HEK293T (cell line): ENCODE data around the gene NDUFA13.

Source experiments
- CTCF ChIA-PET: fragments of 350-600 bp; formaldehyde crosslinking; extraction: SDS; loops from one replicate; lab custom pipeline; 2021; ENCODE audit warnings: antibody characterized with exemption, inconsistent platforms; lab: Yijun Ruan, JAX
- POLR2A ChIA-PET: fragments of 350-600 bp; formaldehyde crosslinking; extraction: SDS; loops from one replicate; lab custom pipeline; 2020; ENCODE audit warnings: antibody characterized with exemption, inconsistent platforms; lab: Yijun Ruan, JAX
- DNase-seq: peaks from one replicate; pipeline ENCODE4 v3.0.0; 2012; ENCODE audit warnings: mixed read lengths; ENCODE audit errors: extremely low spot score
- ARNT ChIP-seq: fragments of 450-650 bp; IDR thresholded peaks from 2 replicates; pipeline ENCODE4 v1.6.1; 2017; ENCODE audit warnings: mild to moderate bottlenecking
- BHLHE40 ChIP-seq: fragments of 450-650 bp; IDR thresholded peaks from 2 replicates; pipeline ENCODE4 v1.6.1; 2016; ENCODE audit warnings: mild to moderate bottlenecking, moderate library complexity, borderline replicate concordance
- CTBP1 ChIP-seq: fragments of 450-650 bp; IDR thresholded peaks from 2 replicates; pipeline ENCODE4 v1.6.1; 2016; ENCODE audit warnings: borderline replicate concordance
- ELF4 ChIP-seq: fragments of 450-650 bp; IDR thresholded peaks from 2 replicates; pipeline ENCODE4 v1.6.1; 2017; ENCODE audit warnings: antibody characterized with exemption
- FOXA1 ChIP-seq: fragments of 450-650 bp; IDR thresholded peaks from 2 replicates; pipeline ENCODE4 v1.6.1; 2016; ENCODE audit warnings: mild to moderate bottlenecking
- FOXK2 ChIP-seq: fragments of 450-650 bp; IDR thresholded peaks from 2 replicates; pipeline ENCODE4 v1.6.1; 2016; ENCODE audit warnings: mild to moderate bottlenecking
- FOXM1 ChIP-seq: fragments of 450-650 bp; IDR thresholded peaks from 2 replicates; pipeline ENCODE4 v1.6.1; 2017; ENCODE audit warnings: mild to moderate bottlenecking, borderline replicate concordance
- HDGF ChIP-seq: fragments of 450-650 bp; IDR thresholded peaks from 2 replicates; pipeline ENCODE4 v1.6.1; 2017; ENCODE audit warnings: antibody characterized with exemption, borderline replicate concordance
- L3MBTL2 ChIP-seq: fragments of 450-650 bp; conservative IDR thresholded peaks from 2 replicates; pipeline ENCODE4 v1.6.1; 2016; ENCODE audit warnings: mild to moderate bottlenecking
- LEF1 ChIP-seq: fragments of 450-650 bp; IDR thresholded peaks from 2 replicates; pipeline ENCODE4 v1.6.1; 2017; ENCODE audit warnings: mild to moderate bottlenecking, borderline replicate concordance
- NFRKB ChIP-seq: fragments of 450-650 bp; IDR thresholded peaks from 2 replicates; pipeline ENCODE4 v1.6.1; 2016; ENCODE audit warnings: mild to moderate bottlenecking, moderate library complexity
- PKNOX1 ChIP-seq: fragments of 450-650 bp; IDR thresholded peaks from 2 replicates; pipeline ENCODE4 v1.6.1; 2016
- SP1 ChIP-seq: fragments of 450-650 bp; IDR thresholded peaks from 2 replicates; pipeline ENCODE4 v1.6.1; 2017
- SUZ12 ChIP-seq: fragments of 450-650 bp; IDR thresholded peaks from 2 replicates; pipeline ENCODE4 v1.6.1; 2016; ENCODE audit warnings: mild to moderate bottlenecking
- TARDBP ChIP-seq: fragments of 450-650 bp; IDR thresholded peaks from 2 replicates; pipeline ENCODE4 v1.6.1; 2016
- ZNF384 ChIP-seq: fragments of 450-650 bp; IDR thresholded peaks from 2 replicates; pipeline ENCODE4 v1.6.1; 2016

NDUFA13 gene

GRCh38 chr19:19542507-19542906, 26.5 kb downstream of the NDUFA13 start:
- ChIA-PET CTCF (no interaction called here), POLR2A (no interaction called here)
- no peak for DNase-seq
- TF ChIP-seq LEF1 = no peak
- no peak for TF ChIP-seq HDGF
- no peak for TF ChIP-seq BHLHE40
- TF ChIP-seq ARNT = no peak
- no peak for TF ChIP-seq SUZ12
- TF ChIP-seq NFRKB = no peak
- no peak for TF ChIP-seq FOXM1
- TF ChIP-seq FOXK2 = no peak
- no peak for TF ChIP-seq ZNF384
- no peak for TF ChIP-seq FOXA1
- no peak for TF ChIP-seq SP1
- no peak for TF ChIP-seq CTBP1

GRCh38 chr19:19543101-19543500, 27.1 kb downstream of the NDUFA13 start:
- TF ChIP-seq FOXA1 = no peak
- ChIA-PET POLR2A (no interaction called here), CTCF (no interaction called here)
- DNase-seq = no peak

GRCh38 chr19:19543640-19544039, 27.6 kb downstream of the NDUFA13 start:
- no peak for DNase-seq
- ChIA-PET CTCF (no interaction called here), POLR2A (no interaction called here)
- no peak for TF ChIP-seq NFRKB
- no peak for TF ChIP-seq BHLHE40
- no peak for TF ChIP-seq CTBP1
- no peak for TF ChIP-seq SUZ12
- no peak for TF ChIP-seq FOXA1
- no peak for TF ChIP-seq PKNOX1
- TF ChIP-seq ZNF384 = no peak
- TF ChIP-seq HDGF = no peak
- TF ChIP-seq FOXM1 = no peak
- TF ChIP-seq LEF1 = no peak
- no peak for TF ChIP-seq ARNT
- no peak for TF ChIP-seq FOXK2
- no peak for TF ChIP-seq L3MBTL2
- no peak for TF ChIP-seq SP1

GRCh38 chr19:19544257-19544953, 28.4 kb downstream of the NDUFA13 start:
- TF ChIP-seq SP1 = no peak
- TF ChIP-seq L3MBTL2 = no peak
- no peak for TF ChIP-seq NFRKB
- no peak for TF ChIP-seq CTBP1
- no peak for TF ChIP-seq PKNOX1
- no peak for TF ChIP-seq FOXM1
- TF ChIP-seq HDGF = no peak
- TF ChIP-seq ARNT = no peak
- no peak for TF ChIP-seq LEF1
- TF ChIP-seq ELF4 = no peak
- CTCF ChIA-PET = no interaction called here
- DNase-seq = no peak
- POLR2A ChIA-PET = no interaction called here

GRCh38 chr19:19544954-19545591, 29.0 kb downstream of the NDUFA13 start:
- TF ChIP-seq FOXM1 (no peak), SP1 (no peak), ZNF384 (no peak), CTBP1 (no peak), BHLHE40 (no peak), LEF1 (no peak), FOXA1 (no peak), L3MBTL2 (no peak), PKNOX1 (no peak), FOXK2 (no peak), ARNT (no peak), HDGF (no peak), ELF4 (no peak), SUZ12 (no peak), TARDBP (no peak), NFRKB (no peak)
- POLR2A ChIA-PET = no interaction called here
- DNase-seq = no peak
- CTCF ChIA-PET = no interaction called here

- CTCF ChIA-PET = no interaction called here
Observed at GRCh38 chr19:19545707-19546106, 29.7 kb downstream of the NDUFA13 start.

More at GRCh38 chr19:19545707-19546106, 29.7 kb downstream of the NDUFA13 start:
- no peak for DNase-seq
- TF ChIP-seq FOXK2 (no peak), ZNF384 (no peak), SUZ12 (no peak), BHLHE40 (no peak), ARNT (no peak), HDGF (no peak), FOXA1 (no peak), SP1 (no peak), TARDBP (no peak), FOXM1 (no peak), LEF1 (no peak), ELF4 (no peak)
- POLR2A ChIA-PET = no interaction called here
